Heart left ventricle (tissue), 16 donors: ENCODE data around the gene ZC3HAV1L. TPM values are rescaled to one million over a fixed set of nuclear protein-coding genes. Genes with fewer than 3 reads are reported as not detected.
"Not testable (repeated sequence)": the region's sequence is repeated elsewhere in the genome, so short reads cannot be mapped to it uniquely, and the experiment has no call there.

Source experiments
- ATAC-seq, 4 donors: fragments of 200-7000 bp; cut with Tn5 transposase; one replicate each; pipeline ENCODE4 v1.9.1; 2020 to 2022; ENCODE audit warnings: moderate library complexity in 4 of 4, mild to moderate bottlenecking in 3 of 4, moderate number of reproducible peaks in 1 of 4
- DNase-seq, 5 donors: peaks; one replicate each; pipeline ENCODE4 v3.0.0-alpha.2; 2020
- H3K27ac ChIP-seq, 12 donors: fragments of 200-600 bp; sonication (generic) in 4 of 12; one replicate each; pipeline versions ENCODE4 v1.5.0 to v1.8.0; 2016 to 2022; ENCODE audit warnings: mild to moderate bottlenecking in 2 of 12
- H3K27me3 ChIP-seq, 9 donors: fragments of 200-600 bp; sonication (generic) in 2 of 9; one replicate each; pipeline versions ENCODE4 v1.5.1 to v1.8.0; 2016 to 2022; ENCODE audit warnings: mild to moderate bottlenecking in 3 of 9
- H3K36me3 ChIP-seq, 9 donors: fragments of 200-600 bp; sonication (generic) in 2 of 9; one replicate each; pipeline versions ENCODE4 v1.5.0 to v1.8.0; 2018 to 2022; ENCODE audit warnings: mild to moderate bottlenecking in 2 of 9
- H3K4me1 ChIP-seq, 12 donors: fragments of 200-600 bp; sonication (generic) in 4 of 12; one replicate each; pipeline versions ENCODE4 v1.5.0 to v1.8.0; 2016 to 2022; ENCODE audit warnings: mild to moderate bottlenecking in 3 of 12
- H3K4me3 ChIP-seq, 12 donors: fragments of 200-600 bp; sonication (generic) in 4 of 12; one replicate each; pipeline versions ENCODE4 v1.5.0 to v1.8.0; 2017 to 2022; ENCODE audit warnings: mild to moderate bottlenecking in 9 of 12, moderate library complexity in 4 of 12
- H3K9me3 ChIP-seq, 12 donors: fragments of 200-600 bp; sonication (generic) in 4 of 12; one replicate each; pipeline versions ENCODE4 v1.5.0 to v1.8.0; 2016 to 2022; ENCODE audit warnings: mild to moderate bottlenecking in 1 of 12
- POLR2A ChIP-seq, 2 donors: fragments of 450-650 bp; IDR thresholded peaks; one replicate each; pipeline ENCODE4 v1.6.1; 2017; ENCODE audit warnings: antibody characterized with exemption in 2 of 2, mild to moderate bottlenecking in 2 of 2, moderate library complexity in 2 of 2
- WGBS, 4 donors: extraction: QIAGEN DNeasy Blood & Tissue Kit in 2 of 4; methylation state at CpG; one replicate each; pipeline versions ENCODE4 v1.1.5 to v1.1.7; 2013 to 2018; 5-methylcytosine and 5-hydroxymethylcytosine counted together
- intact Hi-C, 10 donors: fragments of 100-400 bp; cut with DNase I; formaldehyde crosslinking; loops; one replicate each; pipeline versions ENCODE4 v1.11.1 to v1.14.2; 2022
- polyA plus RNA-seq, 2 donors: library from polyadenylated mRNA; stranded (reverse); fragments of 200-250 nt; gene quantifications; one replicate each; pipeline ENCODE4 v1.2.3, GENCODE V29; 2013
- total RNA-seq, 9 donors: library from RNA; depleted of rRNA in 2 of 9; stranded (reverse); fragments of >200 nt in 2 of 9; fragmentation: NEBNext Ultra II Directional in 3 of 9; extraction: Animal tissue kit (Norgen Biotek cat#: 25700) in 3 of 9; gene quantifications; one replicate each; pipeline versions ENCODE4 v1.1.0 to v1.2.4, GENCODE V29; 2016 to 2023
- TF ChIP-seq, protein P1 (sequence below), 12 donors: fragments of 200-600 bp; sonication (generic) in 4 of 12; IDR thresholded peaks; one replicate each; pipeline versions ENCODE4 v1.5.0 to v1.8.0; 2018 to 2022; ENCODE audit warnings: antibody characterized with exemption in 12 of 12, mild to moderate bottlenecking in 5 of 12
- donor health status: ischemic (EF 13 %, LVEDD 7.1; RV severe dilation, severe dysfunction).
- donor health status: healthy with polysubstance abuse.
- donor health status: DM: no; HTN: yes; CAD: no.
- donor health status: DM: no; HTN: no; CAD: no.
- donor health status: ischemic (EF 25% LVEDD 6.9; RV normal size, moderate dysfunction).
- donor health status: ischemic (EF 25% LVEDD 5.7; RV mildly dilated, moderate dysfunction).
- donor health status: healthy.
- donor health status: DM: yes; HTN: yes; CAD: no.
- donor health status: ischemic (EF 35%, LVEDD 5.7; RV mildly dilated, moderate dysfunction).
- donor health status: nonischemic (EF 11% LVEDD 7.7; RV severe dilation, severe dysfunction).
- donor health status: DM: yes; HTN: yes; CAD: no.
- donor health status: PGD.
- donor health status: ischemic (EF 29% LVEDD 5.4; RV normal size, mild dysfunction).
- donor health status: nonischemic (EF 23%, LVEDD 6.1; RV moderate dilation, normal function).

ZC3HAV1L gene
- total and polyA plus RNA-seq, 11 donors: 0.46 to 6.2 (median 1.9) TPM

DNA sequence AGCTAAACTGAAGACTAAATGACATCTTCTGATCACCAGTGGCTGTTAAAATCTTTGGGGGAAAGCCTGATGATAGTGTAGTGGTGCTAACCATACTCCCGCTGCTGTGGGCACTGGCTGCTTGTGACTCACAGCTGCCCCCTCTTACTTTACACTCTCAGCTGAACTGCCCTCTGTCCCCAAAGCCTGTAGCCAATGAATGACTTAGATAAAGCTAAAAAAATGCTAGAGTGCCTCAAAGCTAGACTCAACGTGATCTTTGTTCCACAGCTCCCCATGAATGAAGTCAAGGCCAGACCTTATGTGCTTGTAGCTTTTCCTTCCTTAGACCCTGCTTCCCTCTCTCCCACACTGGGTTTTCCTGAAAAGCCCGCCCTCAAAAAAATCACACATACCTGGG lies 6.5 kb downstream of the ZC3HAV1L start:
- DNase-seq: no peak
- Histone ChIP-seq H3K4me3 (no peak overlapping the region), H3K27me3 (no peaks in the 10 kb centered on the region), H3K9me3 (no peaks in the 10 kb centered on the region), H3K36me3 (peaks cover 0 to 93% (median 42%) of the 10 kb centered on the region in 9 donors), H3K4me1 (peaks cover 0 to 7% (median 0%) of the 10 kb centered on the region in 12 donors), H3K27ac (no peak overlapping the region)
- TF ChIP-seq POLR2A (IDR thresholded peaks at IDR 0.05): no peak
- TF ChIP-seq, protein P1, sequence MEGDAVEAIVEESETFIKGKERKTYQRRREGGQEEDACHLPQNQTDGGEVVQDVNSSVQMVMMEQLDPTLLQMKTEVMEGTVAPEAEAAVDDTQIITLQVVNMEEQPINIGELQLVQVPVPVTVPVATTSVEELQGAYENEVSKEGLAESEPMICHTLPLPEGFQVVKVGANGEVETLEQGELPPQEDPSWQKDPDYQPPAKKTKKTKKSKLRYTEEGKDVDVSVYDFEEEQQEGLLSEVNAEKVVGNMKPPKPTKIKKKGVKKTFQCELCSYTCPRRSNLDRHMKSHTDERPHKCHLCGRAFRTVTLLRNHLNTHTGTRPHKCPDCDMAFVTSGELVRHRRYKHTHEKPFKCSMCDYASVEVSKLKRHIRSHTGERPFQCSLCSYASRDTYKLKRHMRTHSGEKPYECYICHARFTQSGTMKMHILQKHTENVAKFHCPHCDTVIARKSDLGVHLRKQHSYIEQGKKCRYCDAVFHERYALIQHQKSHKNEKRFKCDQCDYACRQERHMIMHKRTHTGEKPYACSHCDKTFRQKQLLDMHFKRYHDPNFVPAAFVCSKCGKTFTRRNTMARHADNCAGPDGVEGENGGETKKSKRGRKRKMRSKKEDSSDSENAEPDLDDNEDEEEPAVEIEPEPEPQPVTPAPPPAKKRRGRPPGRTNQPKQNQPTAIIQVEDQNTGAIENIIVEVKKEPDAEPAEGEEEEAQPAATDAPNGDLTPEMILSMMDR (IDR thresholded peaks at IDR 0.05): no peak
- intact Hi-C loops: loop anchor here in 1 of 10 donors (5.0 kb wide), 1 partner anchor 38 kb away; no protein-coding TSS in a partner anchor
- 90 to 95% (median 92%) methylated on average over 3 of the region's 3 CpGs for WGBS, 4 donors
- no peak for ATAC-seq

DNA sequence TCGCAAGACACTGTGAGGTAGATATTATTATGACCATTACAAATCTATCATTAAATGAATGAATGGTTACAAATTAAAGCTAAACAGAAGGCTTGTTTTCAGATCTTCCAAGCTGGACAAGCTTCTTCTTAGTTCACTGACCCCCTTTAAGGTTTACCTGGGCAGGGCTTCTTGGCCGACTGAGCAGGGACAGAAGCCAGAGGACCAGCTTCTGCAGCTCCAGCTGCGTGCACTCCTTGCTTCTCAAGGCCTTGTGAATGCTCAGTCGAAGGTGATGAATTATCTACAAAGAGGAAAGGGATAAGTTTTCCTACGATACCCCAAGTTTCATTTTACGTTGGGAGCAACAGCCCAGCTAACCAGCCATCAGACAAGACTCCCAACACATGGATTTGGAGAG lies 9.3 kb downstream of the ZC3HAV1L start:
- H3K4me1 ChIP-seq: no peaks in the 10 kb centered on the region
- DNase-seq (no peak), ATAC-seq (no peak)
- H3K27ac ChIP-seq: no peak overlapping the region
- WGBS, 4 donors: 93 to 96% (median 94%) methylated on average over 6 of the region's 6 CpGs
- H3K9me3 ChIP-seq: no peaks in the 10 kb centered on the region
- no peak for TF ChIP-seq POLR2A (IDR thresholded peaks at IDR 0.05)
- TF ChIP-seq, protein P1 (IDR thresholded peaks at IDR 0.05): no peak
- H3K27me3 ChIP-seq: no peaks in the 10 kb centered on the region
- intact Hi-C loops: loop anchor here in 1 of 10 donors (5.0 kb wide), 1 partner anchor 41 kb away; no protein-coding TSS in a partner anchor
- peaks cover 0 to 93% (median 47%) of the 10 kb centered on the region in 9 donors for H3K36me3 ChIP-seq
- no peak overlapping the region for H3K4me3 ChIP-seq

DNA sequence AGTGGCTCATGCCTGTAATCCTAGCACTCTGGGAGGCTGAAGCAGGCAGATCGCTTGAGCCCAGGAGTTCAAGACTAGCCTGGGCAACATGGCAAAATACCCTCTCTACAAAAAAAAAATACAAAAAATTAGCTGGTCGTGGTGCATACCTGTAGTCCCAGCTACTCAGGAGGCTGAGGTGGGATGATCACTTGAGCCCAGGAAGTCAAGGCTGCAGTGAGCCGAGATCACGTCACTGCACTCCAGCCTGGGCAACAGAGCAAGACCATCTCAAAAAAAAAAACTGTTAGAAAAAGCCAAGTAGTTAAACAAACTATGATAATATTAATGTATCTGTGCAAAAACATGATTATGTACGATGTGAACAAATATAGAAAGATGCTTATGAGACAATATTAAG lies 10.0 kb downstream of the ZC3HAV1L start:
- not testable (repeated sequence) for H3K27ac ChIP-seq, H3K9me3 ChIP-seq, H3K4me1 ChIP-seq, H3K27me3 ChIP-seq, DNase-seq, ATAC-seq, H3K4me3 ChIP-seq
- intact Hi-C loops: loop anchor here in 1 of 10 donors (5.0 kb wide), 1 partner anchor 41 kb away; no protein-coding TSS in a partner anchor
- H3K36me3 ChIP-seq: peaks cover 0 to 94% (median 45%) of the 10 kb centered on the region in 9 donors
- 89 to 94% (median 90%) methylated on average over 5 of the region's 5 CpGs for WGBS, 4 donors

DNA sequence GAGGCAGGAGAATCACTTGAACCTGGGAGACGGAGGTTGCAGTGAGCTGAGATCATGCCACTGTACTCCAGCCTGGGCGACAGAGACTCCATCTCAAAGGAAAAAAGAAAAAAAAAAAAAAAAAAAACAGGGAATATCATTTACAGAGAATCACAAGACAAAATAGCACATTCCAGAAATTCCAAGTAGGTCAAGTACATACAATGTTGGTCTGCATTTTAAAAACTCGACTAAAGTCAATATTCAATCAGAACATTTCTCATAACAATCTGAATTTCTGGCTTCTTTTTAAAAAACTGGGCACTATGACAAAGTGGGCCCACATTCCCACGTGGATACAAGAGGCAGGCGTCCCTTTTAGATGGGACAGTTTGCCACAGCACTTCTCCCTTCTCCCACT lies 12.8 kb downstream of the ZC3HAV1L start:
- no peak for DNase-seq
- Histone ChIP-seq H3K4me1 (no peaks in the 10 kb centered on the region), H3K36me3 (peaks cover 0 to 77% (median 40%) of the 10 kb centered on the region in 9 donors), H3K9me3 (no peaks in the 10 kb centered on the region), H3K4me3 (no peak overlapping the region), H3K27me3 (no peaks in the 10 kb centered on the region), H3K27ac (no peak overlapping the region)
- intact Hi-C loops: loop anchor here in 1 of 10 donors (5.0 kb wide), 1 partner anchor 39 kb away; no protein-coding TSS in a partner anchor
- ATAC-seq: no peak
- 79 to 87% (median 83%) methylated on average over 5 of the region's 5 CpGs for WGBS, 4 donors
- TF ChIP-seq POLR2A (IDR thresholded peaks at IDR 0.05): no peak
- TF ChIP-seq, protein P1 (IDR thresholded peaks at IDR 0.05): no peak

DNA sequence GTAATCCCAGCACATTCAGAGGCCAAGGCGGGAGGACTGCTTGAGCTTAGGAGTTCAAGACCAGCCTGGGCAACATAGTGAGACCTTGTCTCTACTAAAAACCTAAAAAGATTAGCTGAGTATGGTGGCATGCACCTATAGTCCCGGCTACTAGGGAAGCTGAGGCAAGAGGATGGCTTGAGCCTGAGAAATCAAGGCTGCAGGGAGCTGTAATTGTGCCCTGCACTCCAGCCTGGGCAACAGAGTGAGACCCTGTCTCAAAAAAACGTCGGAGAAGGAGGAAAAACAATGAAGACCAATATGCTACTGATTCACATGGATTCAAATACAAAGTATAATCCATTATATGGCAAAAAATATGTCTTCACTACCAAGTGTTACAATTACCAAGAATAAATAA lies 13.6 kb downstream of the ZC3HAV1L start:
- 62 to 87% (median 76%) methylated on average over 4 of the region's 4 CpGs for WGBS, 4 donors
- no peaks in the 10 kb centered on the region for H3K9me3 ChIP-seq
- peaks cover 0 to 70% (median 36%) of the 10 kb centered on the region in 9 donors for H3K36me3 ChIP-seq
- ATAC-seq (no peak), DNase-seq (no peak)
- H3K4me3 ChIP-seq: no peak overlapping the region
- TF ChIP-seq POLR2A (IDR thresholded peaks at IDR 0.05): no peak
- TF ChIP-seq, protein P1 (IDR thresholded peaks at IDR 0.05): no peak
- H3K4me1 ChIP-seq: peaks cover 0 to 1% (median 0%) of the 10 kb centered on the region in 12 donors
- intact Hi-C loops: loop anchor here in 1 of 10 donors (5.0 kb wide), 1 partner anchor 40 kb away; no protein-coding TSS in a partner anchor
- no peak overlapping the region for H3K27ac ChIP-seq
- H3K27me3 ChIP-seq: no peaks in the 10 kb centered on the region
